ENCODE data around the gene FHIT.

The FHIT gene

GRCh38 chr3:60844256-60844655 lies 407.0 kb downstream of the FHIT start:
- DNase-seq (ENCODE audit: low read depth, low spot score), result no peak

DNA sequence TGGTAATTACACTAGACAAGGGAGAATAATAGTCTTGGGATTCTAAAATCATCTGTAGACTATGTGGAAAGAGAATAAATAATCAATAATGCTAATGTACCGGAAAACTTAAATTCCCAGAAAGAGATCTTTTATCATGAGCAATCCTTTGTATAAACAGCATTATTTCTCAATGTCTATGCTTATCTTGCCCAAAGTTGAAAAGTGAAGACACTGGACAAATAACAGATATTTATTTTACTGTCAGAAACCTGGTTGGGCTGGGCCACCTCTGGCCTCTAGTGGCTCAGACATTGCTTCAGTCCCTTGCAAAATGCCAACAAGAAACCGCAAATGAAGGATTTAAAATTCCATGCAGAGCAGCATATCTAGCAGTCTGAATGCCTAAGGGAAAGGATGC lies 409.9 kb downstream of the FHIT start:
- DNase-seq (ENCODE audit: low read depth, low spot score), result no peak

DNA sequence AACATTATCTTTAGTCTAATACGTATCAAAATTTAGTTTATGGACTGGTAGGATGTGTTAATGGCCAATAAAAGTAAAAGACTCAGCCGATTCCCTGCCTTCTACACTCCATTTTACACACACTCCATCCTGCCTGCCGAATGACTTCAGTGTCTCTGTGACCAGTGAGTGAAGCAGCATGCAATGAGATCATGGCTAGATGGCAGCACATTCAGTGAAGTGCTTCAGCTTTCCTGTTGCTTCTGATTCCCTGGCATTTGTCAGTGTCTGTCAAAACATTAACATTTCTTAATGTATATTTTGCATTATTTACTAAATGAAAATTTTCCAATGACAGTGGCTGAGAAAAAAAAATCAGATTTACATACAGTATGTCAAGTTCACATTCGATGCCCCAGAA lies 412.0 kb downstream of the FHIT start:
- no peak for DNase-seq (ENCODE audit: low read depth, low spot score)

GRCh38 chr3:60835796-60836195 lies 415.5 kb downstream of the FHIT start:
- DNase-seq (ENCODE audit: low read depth, low spot score), result no peak

- no peak for DNase-seq (ENCODE audit: low read depth, low spot score)
Measured at GRCh38 chr3:60829058-60829457, 422.2 kb downstream of the FHIT start.

- DNase-seq (ENCODE audit: low read depth, low spot score), result no peak
Measured at GRCh38 chr3:60827666-60828065, 423.6 kb downstream of the FHIT start.

GRCh38 chr3:60826511-60826910 lies 424.7 kb downstream of the FHIT start:
- no peak for DNase-seq (ENCODE audit: low read depth, low spot score)

GRCh38 chr3:60812502-60812901 lies 438.8 kb downstream of the FHIT start:
- DNase-seq (ENCODE audit: low read depth, low spot score), result no peak

- no peak for DNase-seq (ENCODE audit: low read depth, low spot score)
Measured at GRCh38 chr3:60810881-60811280, 440.4 kb downstream of the FHIT start.

- DNase-seq (ENCODE audit: low read depth, low spot score), result no peak
Measured at GRCh38 chr3:60809857-60810610, 441.2 kb downstream of the FHIT start.

GRCh38 chr3:60803216-60804173 lies 447.8 kb downstream of the FHIT start:
- no peak for DNase-seq (ENCODE audit: low read depth, low spot score)

DNA sequence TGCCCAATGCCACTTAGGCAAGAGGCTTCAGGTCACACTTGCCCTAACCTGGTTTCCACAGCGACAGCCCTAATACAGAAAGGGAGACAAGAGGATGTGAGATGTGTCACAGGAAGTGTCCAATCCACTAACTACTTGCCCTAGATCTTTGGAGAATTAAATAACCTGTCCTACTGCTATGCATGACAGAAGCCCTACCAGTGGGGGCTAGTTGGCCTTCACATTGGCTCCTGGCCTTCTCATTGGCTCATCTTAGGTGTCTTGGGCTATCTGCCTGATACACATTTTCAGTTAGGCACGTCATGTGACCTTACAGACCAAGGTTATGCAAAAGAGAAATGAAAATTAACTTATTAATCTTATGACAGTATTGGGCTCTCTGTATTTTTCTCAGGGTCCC lies 449.9 kb downstream of the FHIT start:
- DNase-seq (ENCODE audit: low read depth, low spot score), result no peak

DNA sequence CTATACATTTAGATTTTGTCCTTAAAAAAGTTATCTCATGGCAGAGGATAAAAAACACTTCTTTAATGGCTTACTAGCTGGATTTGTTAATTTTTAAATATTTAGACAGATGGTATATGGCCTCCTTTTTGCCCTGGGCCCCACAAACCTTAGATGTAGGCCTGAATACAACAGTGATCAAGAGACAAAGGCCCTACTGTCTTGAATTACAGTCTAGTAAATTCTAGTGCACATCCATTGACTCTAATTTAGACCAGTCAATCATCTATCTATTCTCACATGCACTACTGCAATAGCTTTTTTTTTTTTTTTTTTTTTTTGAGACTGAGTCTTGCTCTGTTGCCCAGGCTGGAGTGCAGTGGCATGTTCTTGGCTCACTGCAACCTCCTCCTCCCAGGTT lies 452.8 kb downstream of the FHIT start:
- DNase-seq (ENCODE audit: low read depth, low spot score), result no peak

DNA sequence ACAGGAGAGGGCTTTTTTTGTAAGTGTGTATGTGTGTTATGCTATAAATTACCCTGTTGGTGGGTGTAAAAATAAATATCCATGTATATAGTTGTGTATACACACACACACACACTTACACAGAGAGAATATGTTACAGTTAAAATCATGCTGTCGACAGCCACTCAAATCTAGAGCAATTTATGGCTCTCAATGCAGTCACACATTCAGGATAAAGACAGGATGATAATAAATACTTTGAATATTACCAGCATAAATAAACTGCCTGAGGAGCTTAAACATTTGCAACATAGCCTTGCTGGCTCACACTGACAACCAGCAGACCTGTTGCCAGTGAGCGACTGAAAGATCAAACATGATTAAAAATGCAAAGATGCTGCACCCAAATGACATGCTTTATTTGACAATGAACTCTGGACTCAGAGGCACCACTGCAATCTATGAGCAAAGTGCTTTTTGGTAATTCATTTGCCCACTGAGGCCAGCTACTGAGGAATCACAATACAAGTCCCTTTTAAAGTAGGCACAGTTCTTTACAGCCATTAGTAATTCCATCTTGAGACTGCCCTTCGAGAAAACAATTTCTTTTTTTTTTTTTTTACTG lies 458.9 kb downstream of the FHIT start:
- no peak for DNase-seq (ENCODE audit: low read depth, low spot score)

DNA sequence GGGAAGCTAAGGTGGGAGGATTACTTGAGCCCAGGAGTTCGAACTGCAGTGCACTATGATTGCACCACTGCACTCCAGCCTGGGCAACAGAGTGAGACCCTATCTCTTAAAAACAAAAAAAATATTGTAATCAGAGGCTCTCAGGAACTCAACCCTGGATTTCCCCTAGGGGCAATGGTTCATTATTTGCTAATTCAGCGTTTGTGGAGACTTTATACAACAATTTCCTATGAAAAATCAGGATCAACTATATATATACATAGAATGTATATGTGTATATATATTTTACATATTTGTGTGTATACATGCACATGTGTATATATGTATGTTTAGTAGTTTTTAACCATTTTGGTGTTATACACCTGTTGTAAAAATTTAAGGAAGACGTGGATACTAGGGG lies 463.1 kb downstream of the FHIT start:
- no peak for DNase-seq (ENCODE audit: low read depth, low spot score)

DNA sequence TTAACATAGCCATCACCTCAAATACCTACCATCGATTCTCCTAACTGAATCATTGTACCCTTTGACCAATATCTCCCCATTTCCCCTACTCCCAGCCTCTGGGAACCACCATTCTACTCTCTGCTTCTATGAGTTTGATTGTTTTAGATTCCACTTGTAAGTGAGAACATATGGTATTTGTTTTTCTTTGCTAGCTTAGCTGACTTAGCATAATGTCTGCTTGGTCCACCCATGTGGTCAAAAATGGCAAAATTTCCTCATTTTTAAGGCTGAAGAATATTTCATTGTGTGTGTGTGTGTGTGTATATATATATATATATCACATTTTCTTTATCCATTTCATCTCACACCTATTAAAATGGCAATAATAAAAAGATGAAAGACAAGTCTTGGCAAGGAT lies 469.3 kb downstream of the FHIT start:
- no peak for DNase-seq (ENCODE audit: low read depth, low spot score)

DNA sequence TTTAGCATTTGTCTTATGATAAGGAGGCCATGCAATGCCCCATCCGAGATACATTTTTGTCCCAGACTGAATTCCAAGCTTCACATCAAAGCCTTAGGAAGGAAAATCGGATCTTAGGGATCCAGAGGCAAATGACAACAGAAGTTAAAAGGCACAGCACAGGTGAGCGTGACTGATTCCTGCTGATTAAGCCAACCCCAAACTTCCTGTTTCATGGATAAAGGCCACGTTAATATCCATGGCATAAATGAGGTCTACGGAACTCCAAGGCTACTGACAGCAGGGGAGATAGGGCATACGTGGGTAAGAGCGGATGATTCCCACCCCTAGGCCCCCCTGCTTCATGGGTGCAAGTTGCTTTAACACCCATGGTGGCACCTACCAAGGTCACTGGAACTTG lies 471.6 kb downstream of the FHIT start:
- no peak for DNase-seq (ENCODE audit: low read depth, low spot score)

DNA sequence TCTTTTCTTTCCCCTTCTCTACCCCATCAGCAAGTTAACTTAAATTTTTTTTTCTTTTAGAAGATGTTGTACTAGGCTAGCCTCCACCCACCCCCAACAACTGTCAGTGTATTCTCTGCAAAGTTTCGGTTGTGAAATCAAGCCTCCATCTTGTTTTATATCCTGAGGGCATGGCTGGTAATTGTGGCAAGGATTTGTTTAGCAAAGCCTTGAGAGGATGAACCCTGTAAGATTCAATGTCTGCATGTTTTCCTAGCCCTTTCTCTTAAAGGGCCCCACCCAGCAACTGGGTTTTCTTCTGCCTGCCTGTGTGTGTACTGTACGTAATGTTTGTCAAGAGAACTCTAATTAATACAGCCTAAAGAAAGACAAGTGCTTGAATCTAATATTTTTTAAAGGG lies 475.3 kb downstream of the FHIT start:
- no peak for DNase-seq (ENCODE audit: low read depth, low spot score)

DNA sequence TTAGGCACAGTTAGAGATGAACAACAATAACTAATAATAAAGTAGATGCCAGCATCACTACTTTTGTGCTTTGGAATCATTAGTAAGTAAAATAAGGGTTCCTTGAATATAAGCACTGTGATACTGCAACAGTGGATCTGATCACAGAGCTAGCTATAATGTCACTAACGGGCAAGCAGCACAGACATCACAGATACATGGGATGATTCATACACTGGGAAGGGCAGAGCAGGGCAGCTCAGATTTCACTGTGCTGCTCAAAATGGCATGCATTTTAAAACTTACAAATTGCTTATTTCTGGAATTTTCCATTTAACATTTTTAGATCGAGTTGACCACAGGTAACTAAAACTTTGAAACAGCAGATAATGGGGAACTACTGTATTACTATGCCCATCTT lies 476.6 kb downstream of the FHIT start:
- DNase-seq (ENCODE audit: low read depth, low spot score), result no peak

DNA sequence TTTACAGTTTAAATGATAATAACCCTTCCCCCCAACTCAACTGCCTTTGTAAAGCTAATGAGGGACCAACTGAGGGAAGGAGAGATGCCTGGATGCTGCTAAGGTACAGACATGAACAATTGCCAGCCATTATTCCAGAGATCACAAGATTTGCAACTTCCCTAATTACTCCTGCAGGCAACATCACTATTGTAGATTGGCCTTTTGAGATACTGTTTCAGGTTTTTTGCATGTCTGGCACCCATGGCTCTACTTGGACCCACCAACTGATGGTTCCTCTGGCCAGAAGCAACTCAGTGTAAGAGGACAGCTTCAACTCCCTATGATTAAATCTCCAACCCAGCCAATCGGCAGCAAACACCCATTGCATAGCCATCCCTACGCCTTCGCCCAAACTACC lies 478.7 kb downstream of the FHIT start:
- DNase-seq (ENCODE audit: low read depth, low spot score), result no peak

- DNase-seq (ENCODE audit: low read depth, low spot score), result no peak
Measured at GRCh38 chr3:60771766-60772165, 479.5 kb downstream of the FHIT start.

DNA sequence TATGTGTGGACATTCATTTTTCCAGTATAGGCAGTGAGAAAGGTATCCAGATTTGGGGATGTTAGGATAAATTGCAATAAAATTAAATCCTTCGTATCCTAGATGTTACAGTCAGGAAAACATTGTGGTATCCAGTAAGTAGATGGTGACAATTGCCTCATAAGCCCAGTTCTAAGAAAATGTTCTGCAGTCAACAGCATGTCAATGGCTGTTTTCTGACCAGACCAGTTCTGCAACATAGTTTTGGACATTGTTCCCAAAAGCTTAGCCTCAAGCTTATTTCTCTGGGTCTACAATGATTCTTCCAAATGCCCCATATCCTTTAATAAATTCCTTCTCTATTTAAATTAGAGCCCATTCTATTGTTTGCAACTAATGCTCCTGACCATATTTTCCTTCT lies 480.7 kb downstream of the FHIT start:
- no peak for DNase-seq (ENCODE audit: low read depth, low spot score)

GRCh38 chr3:60767536-60767935 lies 483.7 kb downstream of the FHIT start:
- DNase-seq (ENCODE audit: low read depth, low spot score), result no peak
